Right ventricle myocardium superior (tissue), 1 donor: ENCODE measurements around the gene PTPRK. TPM values are rescaled to one million over a fixed set of nuclear protein-coding genes. Genes with fewer than 3 reads are reported as not detected.
"Not testable (repeated sequence)": the region's sequence is repeated elsewhere in the genome, so short reads cannot be mapped to it uniquely, and the experiment has no call there.

ENCODE experiments used
- ATAC-seq: fragments of 200-7000 bp; cut with Tn5 transposase; one replicate; pipeline ENCODE4 v1.9.1; 2020; ENCODE audit warnings: mild to moderate bottlenecking; ENCODE audit not compliant: poor library complexity
- DNase-seq: peaks from one replicate; pipeline ENCODE4 v3.0.0-alpha.2; 2020
- intact Hi-C: fragments of 100-400 bp; cut with DNase I; formaldehyde crosslinking; loops from one replicate; pipeline ENCODE4 v1.11.2; 2022
- total RNA-seq: library from RNA; stranded (reverse); fragmentation: NEBNext Ultra II Directional; extraction: Animal tissue kit (Norgen Biotek cat#: 25700); gene quantifications from one replicate; pipeline ENCODE4 v1.2.1, GENCODE V29; 2021
- donor health status: DM: no; HTN: yes; CAD: no; lungs with severe emphysema.

PTPRK gene
- total RNA-seq, 1 donor from 2014 or later = 27.9 TPM

DNA sequence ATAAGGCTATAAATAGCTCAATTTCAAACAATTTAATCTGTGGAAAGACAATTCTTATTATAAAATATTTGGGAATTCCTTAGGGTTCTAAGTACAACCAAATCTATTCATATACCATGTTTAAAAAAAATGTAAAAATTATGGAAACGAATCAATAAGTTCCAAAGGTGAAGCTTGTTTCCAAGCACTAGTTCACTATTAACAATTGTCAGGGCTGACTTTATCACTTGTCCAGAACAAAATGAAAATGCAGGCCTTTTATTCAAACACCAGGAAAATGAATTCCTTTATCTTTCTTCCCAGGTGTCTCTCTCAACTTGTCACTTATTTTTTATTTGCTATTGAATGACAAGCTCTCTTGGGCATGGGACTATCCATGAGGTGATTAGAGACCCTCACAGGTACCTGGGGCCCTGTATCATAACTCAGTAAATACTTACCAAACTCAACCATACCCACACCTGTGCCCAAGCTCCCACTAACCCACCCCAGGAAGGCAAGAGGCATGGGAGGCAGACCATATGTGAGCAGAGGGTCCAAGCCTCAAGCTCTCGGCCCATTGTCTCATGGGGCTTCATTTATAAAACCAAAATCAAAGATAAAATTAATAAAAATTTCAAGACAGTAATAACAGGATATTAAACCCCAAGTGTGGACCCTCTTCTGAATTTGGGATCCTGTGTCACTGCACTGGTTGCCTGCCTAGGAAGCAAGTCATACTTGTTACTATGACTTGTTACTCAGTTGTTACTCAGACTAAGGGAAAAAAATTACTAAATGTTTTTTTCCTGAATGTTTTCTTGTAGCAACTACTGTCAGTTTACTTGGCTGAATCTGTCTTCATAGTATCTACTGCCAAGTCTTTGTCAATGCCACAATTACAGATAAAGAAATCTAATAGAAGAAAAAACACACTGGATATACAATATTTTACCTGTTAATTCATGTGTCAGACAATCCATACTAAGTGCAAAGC, 54.7 kb downstream of the PTPRK start:
- DNase-seq = no peak
- intact Hi-C loops = no loop called here
- no peak for ATAC-seq

DNA sequence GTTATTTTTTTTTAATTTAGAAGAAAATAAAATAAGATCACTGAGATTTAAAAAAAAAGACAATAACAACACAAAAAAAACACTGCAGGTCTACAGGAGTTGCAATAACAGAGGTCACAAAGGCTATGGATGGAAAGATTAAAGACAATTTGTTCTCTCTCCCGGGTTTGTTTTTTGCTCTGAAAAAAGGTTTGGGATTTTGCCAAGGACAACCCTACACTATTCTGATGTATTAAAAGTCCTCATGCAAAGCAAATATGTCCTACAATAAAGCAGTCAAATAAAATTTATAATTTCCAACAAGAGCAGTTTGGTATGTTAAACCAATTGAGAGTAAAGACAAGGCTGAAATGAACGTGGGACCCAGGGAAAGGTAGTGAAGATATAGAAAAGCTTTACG, 55.6 kb downstream of the PTPRK start:
- ATAC-seq (no peak), DNase-seq (no peak)
- intact Hi-C loops = no loop called here

DNA sequence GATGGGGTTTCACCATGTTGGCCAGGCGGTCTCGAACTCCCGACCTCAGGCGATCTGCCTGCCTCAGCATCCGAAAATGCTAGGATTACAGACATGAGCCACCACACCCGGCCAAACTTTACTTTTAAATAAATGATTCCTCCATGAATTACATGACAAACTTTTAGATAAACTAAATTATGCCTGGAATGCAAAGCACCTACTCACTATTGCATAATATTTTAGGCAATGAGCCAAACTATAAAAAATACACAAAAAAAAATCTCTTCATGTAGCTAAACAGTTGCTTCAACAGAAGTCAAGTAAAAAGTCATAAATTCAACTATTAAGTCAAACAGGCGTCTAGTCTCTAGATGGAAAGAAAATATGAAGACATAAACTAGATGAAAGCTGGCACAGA, 56.5 kb downstream of the PTPRK start:
- no peak for DNase-seq
- no peak for ATAC-seq
- intact Hi-C loops = no loop called here

DNA sequence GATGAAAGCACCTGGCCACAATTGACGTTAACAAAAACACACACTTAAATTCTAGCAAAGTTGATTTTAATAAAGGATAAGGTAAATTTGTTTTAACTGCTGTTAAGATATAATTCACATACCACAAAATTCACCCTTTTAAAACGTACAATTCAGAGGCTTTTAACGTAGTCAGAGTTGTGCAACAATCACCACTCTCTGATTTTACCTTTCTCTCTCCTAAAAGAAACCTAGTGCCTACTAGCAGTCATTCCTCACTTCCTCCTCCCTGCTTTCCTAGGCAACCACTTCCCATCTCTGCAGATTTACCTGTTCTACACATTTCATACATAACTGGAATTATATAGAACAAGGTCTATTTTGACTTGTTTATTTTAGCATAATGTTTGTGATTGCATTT, 58.9 kb downstream of the PTPRK start:
- DNase-seq (no peak), ATAC-seq (no peak)
- intact Hi-C loops = no loop called here

DNA sequence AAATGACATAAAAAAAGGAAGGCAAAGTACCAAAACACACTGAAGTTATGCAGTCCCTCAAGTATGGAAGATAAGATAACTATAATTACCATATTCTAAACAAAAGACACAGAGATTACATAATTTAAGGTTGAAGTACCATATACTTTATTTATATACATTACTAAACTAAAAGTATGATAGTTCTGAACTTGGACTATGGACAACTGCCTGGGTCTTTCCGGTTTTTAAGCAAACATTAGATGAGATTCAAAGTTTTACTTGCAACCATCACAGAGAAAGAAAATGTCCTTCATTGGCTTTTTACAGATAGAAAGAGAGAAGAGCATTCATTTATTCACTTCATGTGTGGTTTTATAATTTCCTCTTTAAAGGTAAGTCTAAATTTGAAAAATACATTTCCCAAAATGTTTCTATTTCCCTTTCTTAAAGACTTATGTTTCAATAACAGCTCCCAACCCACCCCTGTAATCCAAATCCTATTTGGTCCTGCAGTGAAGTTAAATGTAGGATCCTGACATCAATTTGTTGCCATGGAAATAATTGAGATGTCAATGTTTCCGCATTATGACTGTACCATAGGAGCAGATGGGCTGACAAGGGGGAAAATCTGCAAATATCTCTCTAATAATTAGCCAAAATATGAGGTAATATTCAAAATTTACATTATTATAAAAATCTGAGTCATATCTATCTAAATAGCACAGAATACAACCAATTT, 63.7 kb downstream of the PTPRK start:
- intact Hi-C loops = no loop called here
- DNase-seq = no peak

DNA sequence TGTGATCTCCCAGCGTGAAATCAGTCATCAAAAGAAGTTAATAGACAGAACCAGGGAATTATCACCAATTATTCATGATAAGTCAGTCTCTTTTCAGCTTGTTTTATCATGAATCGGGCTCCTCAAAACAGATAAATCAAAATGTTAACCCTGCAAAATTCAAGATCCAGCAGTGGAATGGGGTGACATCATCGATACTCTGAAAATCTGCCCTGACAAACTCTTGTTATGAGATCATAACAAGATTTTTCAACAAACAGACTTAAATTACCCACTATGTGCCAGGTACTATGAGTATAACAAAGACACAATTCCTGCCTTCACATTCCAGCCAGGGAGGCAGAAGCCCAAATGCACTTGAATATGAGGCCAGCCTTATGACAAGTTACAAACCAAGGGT, 64.4 kb downstream of the PTPRK start:
- ATAC-seq (no peak), DNase-seq (no peak)
- intact Hi-C loops = no loop called here

More for the DNA sequence above, 63.7 kb downstream of the PTPRK start:
- no peak for ATAC-seq

DNA sequence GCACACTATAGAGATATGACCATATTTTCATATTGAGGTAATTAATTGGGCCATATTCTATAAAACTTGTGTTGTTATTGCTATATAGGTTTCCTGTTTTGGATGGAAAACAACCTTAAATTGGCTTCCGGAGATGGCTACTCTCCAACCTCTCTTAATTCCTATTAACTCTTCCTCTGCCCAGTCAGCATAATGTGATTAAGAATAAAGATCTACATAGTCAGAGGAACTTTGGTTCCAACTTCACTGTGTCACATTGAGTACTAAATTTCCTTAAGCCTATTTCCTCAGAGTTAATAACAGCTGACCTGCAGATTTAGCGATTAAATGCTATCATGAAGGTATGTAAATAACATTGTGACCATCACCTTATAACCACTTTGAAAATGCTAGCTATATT, 67.7 kb downstream of the PTPRK start:
- no peak for ATAC-seq
- DNase-seq = no peak
- intact Hi-C loops = no loop called here

DNA sequence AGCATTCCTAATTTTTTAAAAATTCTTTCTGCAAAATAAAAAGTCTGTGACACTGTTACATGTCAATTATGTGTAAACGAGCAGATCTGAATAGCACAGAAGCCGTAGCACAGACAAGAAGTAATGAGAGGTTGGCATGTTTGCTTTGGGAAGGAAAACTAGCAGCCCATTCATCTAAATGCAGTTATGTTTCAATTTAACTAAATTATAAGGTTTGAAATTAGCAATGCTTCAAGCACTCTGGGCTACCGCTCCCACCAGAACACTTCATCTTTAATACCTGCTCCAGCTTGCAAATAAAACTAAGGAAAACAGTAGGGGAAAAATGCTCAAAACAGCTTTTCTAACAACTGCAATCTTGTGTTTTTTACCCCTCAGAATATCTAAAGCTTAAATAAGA, 73.9 kb downstream of the PTPRK start:
- ATAC-seq = no peak
- intact Hi-C loops = no loop called here
- no peak for DNase-seq

DNA sequence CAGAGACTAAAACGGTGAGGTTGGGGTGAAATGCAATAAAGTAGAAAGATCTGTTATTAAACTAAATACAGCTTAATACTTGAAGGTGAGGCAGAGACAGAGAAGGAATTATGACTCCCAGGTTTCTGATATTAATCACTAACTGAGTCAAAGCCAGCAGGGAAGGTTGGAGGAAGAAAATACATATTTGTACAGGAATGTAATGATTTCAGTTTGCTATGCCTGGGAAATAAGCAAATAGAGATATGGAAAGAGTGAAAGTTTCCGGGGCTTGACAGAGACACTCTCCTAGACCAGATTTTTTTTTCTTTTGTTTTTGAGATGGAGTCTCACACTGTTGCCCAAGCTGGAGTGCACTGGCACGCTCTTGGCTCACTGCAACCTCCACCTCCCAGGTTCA, 76.8 kb downstream of the PTPRK start:
- no peak for ATAC-seq
- no peak for DNase-seq
- intact Hi-C loops = no loop called here

DNA sequence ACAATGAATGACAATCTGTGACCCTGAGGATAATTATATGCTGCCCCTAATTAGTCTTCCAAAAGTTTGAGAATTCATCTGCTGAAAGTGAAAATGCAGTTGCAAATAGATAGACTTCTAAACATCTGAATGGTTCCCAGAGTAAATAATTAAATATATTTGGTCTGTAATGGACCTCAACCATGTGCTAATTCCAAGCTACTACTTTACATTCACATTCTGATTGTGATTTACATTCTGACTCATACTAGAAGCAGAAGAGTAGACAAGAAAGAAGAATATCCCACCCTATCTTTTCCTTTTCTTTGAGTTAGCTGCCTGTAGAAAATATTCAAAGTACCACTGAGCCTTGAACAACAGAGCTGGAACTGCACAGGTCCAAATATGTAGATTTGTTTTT, 80.8 kb downstream of the PTPRK start:
- intact Hi-C loops = no loop called here
- ATAC-seq (no peak), DNase-seq (no peak)

DNA sequence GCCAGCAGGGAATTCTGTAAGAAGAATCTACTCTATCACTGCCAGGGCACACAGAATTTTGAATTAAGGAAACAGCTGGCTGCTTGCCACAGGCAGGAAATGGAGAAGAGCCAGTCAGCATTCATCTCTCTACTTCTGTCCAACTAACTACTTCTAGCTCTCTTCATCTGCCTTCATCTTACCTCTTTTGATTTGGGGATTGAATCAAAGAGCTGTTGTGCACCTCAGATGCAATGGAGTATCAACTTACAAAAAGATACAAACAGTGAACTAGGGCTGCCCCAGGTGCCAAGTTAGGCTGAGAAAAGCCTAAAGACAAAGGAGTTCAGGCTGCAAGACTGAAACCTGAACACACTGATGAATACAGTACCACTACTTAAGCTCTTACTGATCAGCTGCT, 82.0 kb downstream of the PTPRK start:
- intact Hi-C loops = no loop called here
- ATAC-seq (peak; percentile 82), DNase-seq (peak; percentile 51)

DNA sequence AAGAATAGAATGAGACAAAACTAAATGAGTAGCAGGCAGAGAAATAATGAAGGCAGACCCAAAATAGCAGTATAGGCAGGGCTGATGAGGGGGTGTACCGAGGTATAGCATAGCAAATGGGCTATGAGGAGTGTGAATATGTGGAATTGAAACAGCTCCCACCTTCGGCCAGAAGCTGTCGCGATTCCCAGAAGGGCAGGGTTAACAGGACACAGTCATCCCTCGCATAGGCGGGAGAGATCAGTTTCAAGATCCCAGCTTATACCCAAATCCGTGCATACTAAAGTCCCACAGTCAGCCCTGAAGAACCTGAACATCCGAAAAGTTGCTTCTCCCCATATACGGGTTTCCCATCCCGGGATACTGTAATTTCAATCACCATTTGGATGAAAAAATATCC, 82.7 kb downstream of the PTPRK start:
- ATAC-seq = no peak
- no peak for DNase-seq
- intact Hi-C loops = no loop called here

DNA sequence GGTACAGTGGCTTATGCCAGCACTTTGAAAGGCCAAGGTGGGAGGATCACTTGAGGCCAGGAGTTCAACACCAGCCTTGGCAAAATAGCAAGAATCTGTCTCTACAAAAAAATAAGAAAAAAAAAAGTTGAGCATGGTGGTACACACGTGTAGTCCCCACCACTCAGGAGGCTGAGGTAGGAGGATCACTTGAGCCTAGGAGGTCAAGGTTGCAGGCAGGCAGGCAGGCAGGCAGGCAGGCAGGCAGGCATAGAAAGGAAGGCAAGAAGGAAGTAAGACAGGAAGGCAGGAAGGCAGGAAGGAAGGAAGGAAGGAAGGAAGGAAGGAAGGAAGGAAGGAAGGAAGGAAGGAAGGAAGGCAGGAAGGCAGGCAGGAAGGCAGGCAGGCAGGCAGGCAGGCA, 85.6 kb downstream of the PTPRK start:
- intact Hi-C loops, DNase-seq, ATAC-seq: not testable (repeated sequence)

DNA sequence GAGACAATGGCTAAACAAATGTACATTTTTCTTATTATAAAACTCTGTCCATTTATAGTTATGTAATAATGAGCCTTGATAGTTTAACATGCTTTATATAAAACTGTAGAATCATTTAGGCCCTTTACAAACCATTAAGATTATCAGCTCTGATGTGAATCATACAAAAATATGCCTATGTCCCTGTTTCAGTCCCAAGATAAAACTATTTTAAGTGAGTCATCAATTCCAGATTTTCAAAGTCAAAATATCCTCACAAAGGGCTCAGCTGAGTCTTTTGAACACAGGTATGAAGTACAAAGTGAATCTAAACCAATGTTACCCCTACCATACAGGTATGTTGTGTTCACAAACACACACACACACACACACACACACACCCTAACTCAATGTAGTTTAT, 88.0 kb downstream of the PTPRK start:
- DNase-seq = no peak
- no peak for ATAC-seq
- intact Hi-C loops = no loop called here

DNA sequence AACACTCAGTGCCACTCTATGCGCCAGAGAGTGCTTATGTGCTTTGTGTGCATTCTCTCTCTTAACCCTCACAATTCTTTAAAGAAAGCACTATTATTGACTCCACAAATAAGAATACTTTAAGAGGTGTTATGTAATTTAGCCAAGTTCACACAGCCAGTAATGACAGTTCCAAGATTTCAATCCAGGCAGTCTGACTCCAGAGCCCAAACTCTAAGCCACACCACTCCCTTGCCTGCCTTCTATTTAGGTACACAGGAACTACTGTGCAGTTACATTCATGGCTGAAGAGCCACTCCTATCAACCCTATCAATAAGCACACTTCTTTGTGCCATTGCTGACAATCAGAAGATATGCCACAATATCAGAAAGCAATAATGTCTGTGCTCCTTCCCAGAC, 93.3 kb downstream of the PTPRK start:
- DNase-seq (no peak), ATAC-seq (peak; percentile 60)
- intact Hi-C loops = no loop called here

DNA sequence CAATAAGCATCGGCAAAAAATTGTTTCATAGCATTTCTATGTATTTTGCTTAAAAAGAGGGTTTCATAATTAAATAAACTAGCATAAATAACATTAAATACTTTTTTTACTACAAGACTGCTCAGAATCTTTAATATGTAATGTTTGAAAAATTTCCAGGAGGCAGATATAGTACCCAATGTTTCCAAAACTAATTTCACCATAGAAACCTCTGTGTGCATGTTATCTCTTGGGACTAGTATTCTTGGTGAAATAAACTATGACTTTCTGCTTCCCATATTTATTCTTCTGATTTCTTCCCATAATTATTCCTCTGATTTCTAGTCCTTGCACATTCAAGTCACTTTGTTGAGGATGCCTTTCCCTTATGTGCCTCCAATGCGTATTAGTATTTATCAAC, 94.5 kb downstream of the PTPRK start:
- ATAC-seq (no peak), DNase-seq (no peak)
- intact Hi-C loops = no loop called here

DNA sequence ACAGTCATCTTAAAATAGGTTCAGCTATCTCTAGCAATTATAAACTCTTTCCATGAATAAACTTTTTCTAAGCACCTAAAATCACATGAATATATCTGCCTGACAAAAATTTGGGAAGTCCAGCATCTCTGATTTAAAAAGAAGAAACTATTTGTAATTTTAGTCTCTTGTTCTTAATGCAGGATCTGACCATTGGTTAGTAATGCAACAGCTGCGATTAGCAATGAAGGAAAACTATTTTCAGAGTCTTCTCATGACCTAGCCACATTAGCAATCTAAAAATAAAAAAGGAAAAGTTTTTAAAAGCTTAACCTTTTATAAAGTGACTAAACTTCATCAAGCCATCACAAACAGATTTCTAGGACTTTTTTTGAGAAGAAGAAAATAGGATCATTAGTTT, 97.5 kb downstream of the PTPRK start:
- intact Hi-C loops = no loop called here
- no peak for DNase-seq
- no peak for ATAC-seq

DNA sequence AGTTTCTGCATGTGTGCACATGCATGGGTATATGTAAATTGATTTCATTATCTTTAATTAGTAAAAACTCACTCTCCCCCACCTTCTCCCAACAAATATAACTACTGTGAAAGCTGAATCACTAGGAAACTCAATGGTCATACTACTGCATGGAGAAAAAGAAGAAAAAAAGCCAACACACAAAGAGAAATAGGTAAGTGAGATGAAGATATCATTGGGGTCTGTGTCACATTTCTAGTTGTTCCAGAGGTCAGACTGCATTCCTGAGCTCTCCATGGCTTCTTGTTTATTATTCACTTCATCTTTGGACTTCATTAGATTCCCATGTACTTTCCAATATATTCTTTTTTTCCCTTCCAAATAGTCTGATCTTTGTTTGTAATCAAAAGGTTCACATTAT, 98.2 kb downstream of the PTPRK start:
- ATAC-seq (no peak), DNase-seq (no peak)
- intact Hi-C loops = no loop called here

DNA sequence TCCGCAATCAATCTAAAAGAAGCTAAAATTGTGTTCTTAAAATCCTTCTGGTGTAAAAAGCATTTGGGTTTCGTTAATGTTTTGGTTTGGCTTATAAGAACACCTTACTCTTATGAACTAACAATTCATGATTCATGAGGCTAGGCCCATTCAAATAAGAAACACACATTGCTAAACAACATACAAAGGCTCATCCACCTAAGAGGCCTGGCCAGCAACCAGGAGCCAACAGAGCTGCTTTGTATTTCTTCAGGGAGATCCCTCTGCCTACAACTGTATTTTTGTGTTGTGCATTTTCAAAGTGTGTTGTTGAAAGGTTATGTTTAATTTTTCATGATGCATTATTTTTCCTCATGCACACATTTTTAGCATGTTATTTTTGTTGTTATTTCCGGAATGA, 98.6 kb downstream of the PTPRK start:
- DNase-seq (no peak), ATAC-seq (no peak)
- intact Hi-C loops = no loop called here

DNA sequence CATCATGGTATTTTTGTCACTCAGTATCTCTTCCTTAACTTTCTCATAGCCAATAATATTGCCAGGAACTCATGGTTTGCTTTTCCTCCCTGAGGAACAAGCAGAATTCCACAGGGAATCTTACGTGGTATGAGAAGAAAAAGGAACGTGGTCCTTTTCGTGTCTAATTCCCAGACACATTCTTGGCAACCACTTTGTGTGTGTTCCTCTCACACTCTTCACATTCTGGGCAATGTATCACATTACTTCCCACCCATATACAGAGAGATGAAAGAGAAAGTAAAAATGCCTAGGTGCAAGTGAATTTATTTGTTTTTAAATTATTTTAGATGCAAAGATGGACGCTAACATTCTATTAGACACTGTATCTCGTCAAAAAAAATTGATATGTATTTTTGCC, 102.7 kb downstream of the PTPRK start:
- intact Hi-C loops = no loop called here
- ATAC-seq (peak; percentile 84), DNase-seq (no peak)
